Liver (tissue), 9 donors: ENCODE measurements around the gene COX7A2. TPM values are rescaled to one million over a fixed set of nuclear protein-coding genes. Genes with fewer than 3 reads are reported as not detected.

Experiments
- DNase-seq: peaks from one replicate; pipeline ENCODE4 v3.0.0-alpha.2; 2017; ENCODE audit warnings: low spot score
- H3K27ac ChIP-seq, 2 donors: one replicate each; pipeline ENCODE4 v1.7.0; 2013; ENCODE audit warnings: inconsistent platforms in 2 of 2, low read length in 2 of 2, control low read depth in 1 of 2, low read depth in 1 of 2, mild to moderate bottlenecking in 1 of 2
- H3K27me3 ChIP-seq, 4 donors: one replicate each; pipeline versions ENCODE4 v1.6.1 to v1.7.0; 2013; ENCODE audit warnings: low read length in 3 of 4, inconsistent platforms in 1 of 4, mild to moderate bottlenecking in 1 of 4, moderate library complexity in 1 of 4; ENCODE audit not compliant: control insufficient read depth in 4 of 4, insufficient read depth in 4 of 4
- H3K36me3 ChIP-seq, 4 donors: one replicate each; pipeline versions ENCODE4 v1.6.1 to v1.7.0; 2013; ENCODE audit warnings: low read length in 3 of 4, mild to moderate bottlenecking in 3 of 4, low read depth in 1 of 4, moderate library complexity in 1 of 4; ENCODE audit not compliant: control insufficient read depth in 4 of 4, insufficient read depth in 3 of 4
- H3K4me1 ChIP-seq, 4 donors: one replicate each; pipeline versions ENCODE4 v1.6.1 to v1.7.0; 2013; ENCODE audit warnings: low read length in 3 of 4, mild to moderate bottlenecking in 3 of 4, moderate library complexity in 1 of 4; ENCODE audit not compliant: control insufficient read depth in 4 of 4, insufficient read depth in 4 of 4
- H3K4me3 ChIP-seq, 3 donors: one replicate each; pipeline versions ENCODE4 v1.6.1 to v1.7.0; 2013; ENCODE audit warnings: low read length in 3 of 3, control low read depth in 1 of 3, low read depth in 1 of 3, mild to moderate bottlenecking in 1 of 3
- H3K9ac ChIP-seq, 2 donors: one replicate each; pipeline ENCODE4 v1.7.0; 2013; ENCODE audit warnings: low read length in 2 of 2, mild to moderate bottlenecking in 2 of 2, moderate library complexity in 2 of 2, control low read depth in 1 of 2, low read depth in 1 of 2
- H3K9me3 ChIP-seq, 4 donors: one replicate each; pipeline versions ENCODE4 v1.6.1 to v1.7.0; 2013; ENCODE audit warnings: low read length in 3 of 4; ENCODE audit not compliant: control insufficient read depth in 4 of 4
- EGR1 ChIP-seq, 2 donors: IDR thresholded peaks; 2 replicates each; pipeline ENCODE4 v1.6.1; 2016 to 2018; ENCODE audit warnings: antibody characterized with exemption in 2 of 2, low read depth in 2 of 2
- FOXA1 ChIP-seq: IDR thresholded peaks from 2 replicates; pipeline ENCODE4 v1.6.1; 2016; ENCODE audit warnings: antibody characterized with exemption
- FOXA2 ChIP-seq: IDR thresholded peaks from 2 replicates; pipeline ENCODE4 v1.6.1; 2016; ENCODE audit warnings: antibody characterized with exemption
- GABPA ChIP-seq, 2 donors: IDR thresholded peaks in 1 of 2; conservative IDR thresholded peaks in 1 of 2; 2 replicates each; pipeline ENCODE4 v1.6.1; 2016; ENCODE audit warnings: antibody characterized with exemption in 2 of 2, mild to moderate bottlenecking in 1 of 2, moderate library complexity in 1 of 2
- HNF4A ChIP-seq, 2 donors: conservative IDR thresholded peaks; 2 replicates each; pipeline ENCODE4 v1.6.1; 2016; ENCODE audit warnings: antibody characterized with exemption in 2 of 2, mild to moderate bottlenecking in 2 of 2
- HNF4G ChIP-seq: IDR thresholded peaks from 2 replicates; pipeline ENCODE4 v1.6.1; 2016; ENCODE audit warnings: antibody characterized with exemption
- JUND ChIP-seq, 2 donors: IDR thresholded peaks; 2 replicates each; pipeline ENCODE4 v1.6.1; 2016; ENCODE audit warnings: antibody characterized with exemption in 2 of 2
- NR2F2 ChIP-seq: IDR thresholded peaks from 2 replicates; pipeline ENCODE4 v1.6.1; 2016; ENCODE audit warnings: antibody characterized with exemption
- RAD21 ChIP-seq, 2 donors: IDR thresholded peaks; 2 replicates each; pipeline ENCODE4 v1.6.1; 2016; ENCODE audit warnings: antibody characterized with exemption in 2 of 2, mild to moderate bottlenecking in 2 of 2
- REST ChIP-seq: IDR thresholded peaks from 2 replicates; pipeline ENCODE4 v1.6.1; 2016; ENCODE audit warnings: antibody characterized with exemption, mild to moderate bottlenecking
- RXRA ChIP-seq, 2 donors: IDR thresholded peaks; 2 replicates each; pipeline ENCODE4 v1.6.1; 2017 to 2018; ENCODE audit warnings: antibody characterized with exemption in 2 of 2, mild to moderate bottlenecking in 1 of 2
- SP1 ChIP-seq: IDR thresholded peaks from 2 replicates; pipeline ENCODE4 v1.6.1; 2018; ENCODE audit warnings: antibody characterized with exemption, mild to moderate bottlenecking
- TAF1 ChIP-seq: conservative IDR thresholded peaks from 2 replicates; pipeline ENCODE4 v1.6.1; 2016; ENCODE audit warnings: antibody characterized with exemption, mild to moderate bottlenecking
- YY1 ChIP-seq: IDR thresholded peaks from 2 replicates; pipeline ENCODE4 v1.6.1; 2016; ENCODE audit warnings: antibody characterized with exemption, mild to moderate bottlenecking
- ZBTB33 ChIP-seq: IDR thresholded peaks from 2 replicates; pipeline ENCODE4 v1.6.1; 2016; ENCODE audit warnings: antibody characterized with exemption
- WGBS: extraction: QIAGEN DNeasy Blood & Tissue Kit; methylation state at CpG from one replicate; pipeline ENCODE4 v1.1.7; 2013; 5-methylcytosine and 5-hydroxymethylcytosine counted together
- polyA plus RNA-seq, 2 donors: library from polyadenylated mRNA; stranded (reverse) in 1 of 2; unstranded in 1 of 2; fragments of 200-250 nt in 1 of 2; fragments of >200 nt in 1 of 2; fragmentation: Nextera tagmentation in 1 of 2; extraction: Ambion mirVana in 1 of 2; gene quantifications; one replicate each; pipeline versions ENCODE4 v1.2.1 to v1.2.3, GENCODE V29; 2013 to 2015
- total RNA-seq, 2 donors: library from RNA; depleted of rRNA; stranded (reverse); fragments of >200 nt; gene quantifications; one replicate each; pipeline ENCODE4 v1.2.3, GENCODE V29; 2014
- TF ChIP-seq, protein P1 (sequence below): IDR thresholded peaks from 2 replicates; pipeline ENCODE4 v1.6.1; 2016; ENCODE audit warnings: antibody characterized with exemption
- TF ChIP-seq, protein P2 (sequence below): IDR thresholded peaks from 2 replicates; pipeline ENCODE4 v1.6.1; 2016; ENCODE audit warnings: antibody characterized with exemption
- TF ChIP-seq, protein P3 (sequence below): fragments of 150-350 bp; IDR thresholded peaks from 2 replicates; pipeline ENCODE4 v1.5.1; 2017; ENCODE audit warnings: improper control_type of control experiment, low read depth, low read length; ENCODE audit not compliant: missing input control
- donor health status: healthy.
- donor health status: healthy.
- donor health status: healthy.
- donor health status: healthy.
- donor health status: healthy.

COX7A2 gene
- total and polyA plus RNA-seq, 4 donors, result 69.8 to 583 (median 289) TPM

DNA sequence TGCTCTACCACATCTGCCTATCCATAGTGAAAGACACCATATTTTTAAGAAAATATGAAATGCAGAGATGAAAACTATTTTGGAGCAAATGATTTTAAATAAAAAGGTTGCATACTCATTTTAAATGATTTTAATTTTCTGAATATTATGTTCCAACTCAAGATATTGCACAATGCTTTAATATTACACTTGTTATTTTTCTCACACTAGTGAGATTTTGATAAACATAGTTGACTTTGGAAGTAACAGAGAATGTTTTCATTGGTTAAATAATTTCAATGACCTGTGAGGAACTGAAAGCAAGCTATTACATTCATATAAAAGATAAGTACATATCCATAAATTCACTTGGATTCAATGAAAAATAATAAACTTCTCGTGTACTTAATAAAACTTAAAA lies 48.1 kb upstream of the COX7A2 start (continued):
- TF ChIP-seq ZBTB33, result no peak
- TF ChIP-seq RXRA (IDR thresholded peaks at IDR 0.05), result no peak
- TF ChIP-seq, protein P1, sequence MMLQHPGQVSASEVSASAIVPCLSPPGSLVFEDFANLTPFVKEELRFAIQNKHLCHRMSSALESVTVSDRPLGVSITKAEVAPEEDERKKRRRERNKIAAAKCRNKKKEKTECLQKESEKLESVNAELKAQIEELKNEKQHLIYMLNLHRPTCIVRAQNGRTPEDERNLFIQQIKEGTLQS, result no peak
- TF ChIP-seq FOXA2, result no peak
- TF ChIP-seq YY1, result no peak

- TF ChIP-seq, protein P2, sequence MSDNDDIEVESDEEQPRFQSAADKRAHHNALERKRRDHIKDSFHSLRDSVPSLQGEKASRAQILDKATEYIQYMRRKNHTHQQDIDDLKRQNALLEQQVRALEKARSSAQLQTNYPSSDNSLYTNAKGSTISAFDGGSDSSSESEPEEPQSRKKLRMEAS, result no peak
- TF ChIP-seq, protein P3, sequence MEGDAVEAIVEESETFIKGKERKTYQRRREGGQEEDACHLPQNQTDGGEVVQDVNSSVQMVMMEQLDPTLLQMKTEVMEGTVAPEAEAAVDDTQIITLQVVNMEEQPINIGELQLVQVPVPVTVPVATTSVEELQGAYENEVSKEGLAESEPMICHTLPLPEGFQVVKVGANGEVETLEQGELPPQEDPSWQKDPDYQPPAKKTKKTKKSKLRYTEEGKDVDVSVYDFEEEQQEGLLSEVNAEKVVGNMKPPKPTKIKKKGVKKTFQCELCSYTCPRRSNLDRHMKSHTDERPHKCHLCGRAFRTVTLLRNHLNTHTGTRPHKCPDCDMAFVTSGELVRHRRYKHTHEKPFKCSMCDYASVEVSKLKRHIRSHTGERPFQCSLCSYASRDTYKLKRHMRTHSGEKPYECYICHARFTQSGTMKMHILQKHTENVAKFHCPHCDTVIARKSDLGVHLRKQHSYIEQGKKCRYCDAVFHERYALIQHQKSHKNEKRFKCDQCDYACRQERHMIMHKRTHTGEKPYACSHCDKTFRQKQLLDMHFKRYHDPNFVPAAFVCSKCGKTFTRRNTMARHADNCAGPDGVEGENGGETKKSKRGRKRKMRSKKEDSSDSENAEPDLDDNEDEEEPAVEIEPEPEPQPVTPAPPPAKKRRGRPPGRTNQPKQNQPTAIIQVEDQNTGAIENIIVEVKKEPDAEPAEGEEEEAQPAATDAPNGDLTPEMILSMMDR, result no peak
- no peak for TF ChIP-seq RXRA (IDR thresholded peaks at IDR 0.05)
- TF ChIP-seq TAF1, result no peak
- TF ChIP-seq NR2F2, result no peak
- no peak for TF ChIP-seq EGR1 (IDR thresholded peaks at IDR 0.05; ENCODE audit: low read depth in 2 of 2)
- no peak for TF ChIP-seq ZBTB33
- no peak for TF ChIP-seq YY1
- TF ChIP-seq RAD21 (IDR thresholded peaks at IDR 0.05), result no peak
- no peak for DNase-seq
These were observed 47.7 kb upstream of the COX7A2 start for GRCh38 chr6:75291331-75291730.

GRCh38 chr6:75290136-75290945 lies 46.7 kb upstream of the COX7A2 start:
- no peaks in the 10 kb centered on the region for H3K9me3 ChIP-seq
- H3K36me3 ChIP-seq, result peaks cover 0 to 3% (median 0%) of the 10 kb centered on the region in 4 donors
- no peak overlapping the region for H3K4me3 ChIP-seq
- H3K4me1 ChIP-seq, result peaks cover 0 to 4% (median 4%) of the 10 kb centered on the region in 4 donors
- WGBS, result 83% methylated on average over 7 of the region's 7 CpGs
- H3K27ac ChIP-seq, result no peak overlapping the region
- H3K9ac ChIP-seq, result no peak overlapping the region
- no peak for DNase-seq
- no peaks in the 10 kb centered on the region for H3K27me3 ChIP-seq
- TF ChIP-seq GABPA (IDR thresholded peaks at IDR 0.05 in 1 of 2, conservative IDR thresholded peaks at IDR 0.05 in 1 of 2), result no peak
- no peak for TF ChIP-seq SP1
- no peak for TF ChIP-seq YY1
- TF ChIP-seq JUND (IDR thresholded peaks at IDR 0.05), result no peak
- no peak for TF ChIP-seq HNF4A (conservative IDR thresholded peaks at IDR 0.05)
- TF ChIP-seq FOXA1, result no peak
- no peak for TF ChIP-seq TAF1
- no peak for TF ChIP-seq REST
- TF ChIP-seq HNF4G, result no peak

More at GRCh38 chr6:75291331-75291730, 47.7 kb upstream of the COX7A2 start:
- WGBS, result 91% methylated on average over 2 of the region's 2 CpGs
- Histone ChIP-seq H3K4me1 (no peaks in the 10 kb centered on the region), H3K36me3 (peaks cover 0 to 3% (median 0%) of the 10 kb centered on the region in 4 donors), H3K27me3 (no peaks in the 10 kb centered on the region), H3K4me3 (no peak overlapping the region), H3K27ac (no peak overlapping the region), H3K9me3 (no peaks in the 10 kb centered on the region), H3K9ac (no peak overlapping the region)
